ENCODE results near the gene PLCB2.

The PLCB2 gene

DNA sequence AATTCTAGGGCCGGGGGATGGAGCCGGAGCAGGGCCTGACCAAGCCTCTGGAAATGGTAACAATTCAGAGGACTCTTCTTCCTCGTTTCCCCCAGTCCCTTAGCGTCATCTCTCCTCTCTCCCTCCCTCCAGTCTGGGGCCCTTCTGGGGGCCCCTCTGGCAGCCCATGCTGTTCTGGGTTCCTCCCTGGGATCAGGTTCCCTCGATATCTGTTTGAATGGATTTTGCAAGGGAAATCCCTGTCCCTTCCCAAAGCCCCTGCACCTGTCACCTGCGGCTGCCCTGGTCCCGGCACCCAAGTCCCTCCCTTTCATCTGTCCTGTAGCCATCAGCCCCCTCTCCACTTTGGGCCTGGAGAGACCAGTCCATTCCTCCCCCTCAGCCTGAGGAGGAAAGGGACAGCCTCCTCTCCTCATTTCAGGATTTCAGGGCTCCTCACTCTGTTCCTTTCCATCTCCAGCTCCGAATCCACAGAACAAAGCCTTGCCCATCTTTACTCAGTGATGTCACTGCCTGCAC lies 1.7 kb upstream of the PLCB2 start:
- no peak for DNase-seq (ENCODE audit: low read depth)
- TF ChIP-seq CTCF (IDR thresholded peaks at IDR 0.05; ENCODE audit: control insufficient read depth, extremely low read depth, insufficient read depth): no peak
- no peak overlapping the region for H3K4me3 ChIP-seq (ENCODE audit: low read depth, low read length)

DNA sequence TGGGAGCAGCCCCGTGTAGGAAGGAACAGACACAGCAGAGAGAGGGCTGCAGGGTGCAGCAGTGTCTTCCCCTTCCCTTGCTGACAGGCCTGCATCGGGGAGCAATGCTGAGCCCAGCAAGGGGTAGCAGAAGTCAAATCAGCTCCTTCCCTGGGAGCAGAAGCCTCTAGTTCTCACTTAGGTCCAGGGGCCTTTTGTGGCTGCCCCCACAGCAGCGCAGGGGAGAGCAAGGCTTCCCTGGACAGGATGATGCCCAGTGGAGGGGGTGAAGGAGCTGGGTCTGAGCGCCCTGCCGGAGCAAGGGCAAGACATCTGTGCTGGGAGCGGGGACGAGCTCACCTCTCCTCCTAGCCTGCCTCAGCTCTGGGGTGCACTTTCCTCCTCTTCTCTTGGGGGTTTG lies 827 bp downstream of the PLCB2 start:
- no peak for TF ChIP-seq CTCF (IDR thresholded peaks at IDR 0.05; ENCODE audit: control insufficient read depth, extremely low read depth, insufficient read depth)
- no peak overlapping the region for H3K4me3 ChIP-seq (ENCODE audit: low read depth, low read length)
- no peak for DNase-seq (ENCODE audit: low read depth)

DNA sequence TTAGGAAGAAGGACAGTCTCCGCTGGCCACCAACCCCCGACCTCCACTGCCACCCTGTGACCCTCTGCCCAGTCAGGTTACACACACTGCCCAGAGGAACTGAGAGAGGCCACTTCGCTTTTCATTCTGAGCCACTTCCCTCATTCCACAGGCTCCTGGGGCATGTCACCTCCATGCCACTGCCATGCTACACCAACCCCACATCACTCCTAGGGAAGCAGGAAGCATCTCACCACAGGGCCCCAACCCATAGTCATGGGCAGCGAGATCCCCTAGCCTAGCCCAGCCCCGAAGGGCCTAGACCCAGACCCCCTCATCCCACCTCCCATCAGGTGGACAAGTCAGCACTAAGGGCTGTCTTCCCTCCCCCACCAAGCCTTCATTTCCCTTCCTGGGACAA lies 1.4 kb downstream of the PLCB2 start:
- H3K4me3 ChIP-seq (ENCODE audit: low read depth, low read length): no peak overlapping the region
- no peak for TF ChIP-seq CTCF (IDR thresholded peaks at IDR 0.05; ENCODE audit: control insufficient read depth, extremely low read depth, insufficient read depth)
- DNase-seq (ENCODE audit: low read depth): no peak

DNA sequence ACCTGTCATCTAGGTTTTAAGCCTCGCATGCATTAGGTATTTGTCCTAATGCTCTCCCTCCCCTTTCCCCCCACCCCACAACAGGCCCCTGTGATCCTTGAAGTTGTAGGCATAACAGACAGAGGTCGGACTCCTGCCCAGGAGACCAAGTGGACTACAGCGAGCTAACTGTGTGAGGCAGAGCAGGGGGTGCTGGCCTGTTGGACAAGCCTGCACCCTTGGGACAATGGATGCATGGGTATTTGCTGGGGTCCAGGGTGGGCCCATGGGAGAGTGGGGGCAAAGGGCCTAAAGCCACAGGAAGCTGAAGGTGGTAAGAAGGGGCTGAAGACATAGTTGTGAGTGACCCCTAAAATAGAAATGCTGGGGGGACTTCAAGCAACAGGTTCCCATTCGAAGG lies 2.5 kb downstream of the PLCB2 start:
- DNase-seq (ENCODE audit: low read depth): no peak
- H3K4me3 ChIP-seq (ENCODE audit: low read depth, low read length): no peak overlapping the region
- no peak for TF ChIP-seq CTCF (IDR thresholded peaks at IDR 0.05; ENCODE audit: control insufficient read depth, extremely low read depth, insufficient read depth)

DNA sequence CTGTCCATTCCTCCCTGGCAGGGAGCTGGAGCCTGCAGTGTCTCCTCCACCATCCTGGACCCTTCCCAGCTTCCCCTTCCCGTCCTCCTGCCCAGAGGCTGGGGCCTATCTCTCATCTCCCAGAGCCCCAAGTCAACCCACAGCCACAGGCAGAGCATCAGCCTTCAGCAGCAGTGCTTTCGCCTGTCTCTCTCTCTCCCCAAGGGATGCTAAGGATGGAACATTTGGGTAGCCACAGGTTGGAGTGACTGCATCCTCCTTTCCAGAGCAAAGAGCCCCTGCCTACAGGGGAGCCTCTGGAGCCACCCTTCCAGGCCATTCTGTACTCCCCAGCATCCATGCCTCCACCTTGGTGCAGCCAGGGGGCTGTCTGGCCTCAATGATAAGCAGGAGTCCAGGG lies 4.2 kb downstream of the PLCB2 start:
- no peak for DNase-seq (ENCODE audit: low read depth)
- TF ChIP-seq CTCF (IDR thresholded peaks at IDR 0.05; ENCODE audit: control insufficient read depth, extremely low read depth, insufficient read depth): no peak
- H3K4me3 ChIP-seq (ENCODE audit: low read depth, low read length): no peak overlapping the region

GRCh38 chr15:40302981-40303380 lies 4.8 kb downstream of the PLCB2 start:
- no peak for DNase-seq (ENCODE audit: low read depth)
- no peak for TF ChIP-seq CTCF (IDR thresholded peaks at IDR 0.05; ENCODE audit: control insufficient read depth, extremely low read depth, insufficient read depth)

DNA sequence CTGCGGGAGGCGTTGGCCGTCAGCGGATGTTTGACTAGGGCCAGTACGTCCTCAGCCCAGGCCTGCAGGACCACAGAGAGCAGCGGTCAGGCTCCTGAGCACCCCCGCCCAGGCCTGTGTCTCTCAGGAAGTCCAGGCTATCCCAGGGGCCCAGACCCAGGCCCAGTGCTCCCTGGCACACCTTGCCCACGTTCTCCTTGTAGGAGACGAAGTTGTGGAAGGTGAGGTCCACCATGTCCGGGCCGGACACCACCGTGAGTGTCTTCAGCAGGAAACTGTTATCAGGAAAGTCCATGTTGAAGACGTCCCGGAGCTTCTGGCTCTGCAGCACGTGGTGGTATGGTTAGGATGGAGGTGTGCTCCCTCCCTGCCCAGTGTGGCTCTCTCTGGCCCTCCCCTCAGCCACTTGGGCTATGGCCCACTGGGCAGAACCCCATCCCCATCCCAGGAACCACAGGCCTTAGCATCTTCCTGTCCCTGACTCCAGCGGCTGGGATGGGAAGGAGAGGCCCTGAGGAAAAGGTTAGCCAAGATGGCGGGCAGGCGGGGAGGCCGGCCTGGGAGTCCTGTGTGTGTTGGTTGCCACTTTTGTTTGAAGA lies 5.3 kb downstream of the PLCB2 start:
- no peak for DNase-seq (ENCODE audit: low read depth)
- TF ChIP-seq CTCF (IDR thresholded peaks at IDR 0.05; ENCODE audit: control insufficient read depth, extremely low read depth, insufficient read depth): no peak
- no peak overlapping the region for H3K4me3 ChIP-seq (ENCODE audit: low read depth, low read length)

More at GRCh38 chr15:40302981-40303380, 4.8 kb downstream of the PLCB2 start:
- H3K4me3 ChIP-seq (ENCODE audit: low read depth, low read length): no peak overlapping the region

Measured in LNCaP clone FGC (cell line).